Right kidney (tissue), 1 donor: ENCODE data around the gene PRR12.
"Not testable (repeated sequence)": the region's sequence is repeated elsewhere in the genome, so short reads cannot be mapped to it uniquely, and the experiment has no call there.

Source experiments
- DNase-seq: peaks from one replicate; pipeline ENCODE4 v3.0.0-alpha.2; 2016

PRR12 gene

DNA sequence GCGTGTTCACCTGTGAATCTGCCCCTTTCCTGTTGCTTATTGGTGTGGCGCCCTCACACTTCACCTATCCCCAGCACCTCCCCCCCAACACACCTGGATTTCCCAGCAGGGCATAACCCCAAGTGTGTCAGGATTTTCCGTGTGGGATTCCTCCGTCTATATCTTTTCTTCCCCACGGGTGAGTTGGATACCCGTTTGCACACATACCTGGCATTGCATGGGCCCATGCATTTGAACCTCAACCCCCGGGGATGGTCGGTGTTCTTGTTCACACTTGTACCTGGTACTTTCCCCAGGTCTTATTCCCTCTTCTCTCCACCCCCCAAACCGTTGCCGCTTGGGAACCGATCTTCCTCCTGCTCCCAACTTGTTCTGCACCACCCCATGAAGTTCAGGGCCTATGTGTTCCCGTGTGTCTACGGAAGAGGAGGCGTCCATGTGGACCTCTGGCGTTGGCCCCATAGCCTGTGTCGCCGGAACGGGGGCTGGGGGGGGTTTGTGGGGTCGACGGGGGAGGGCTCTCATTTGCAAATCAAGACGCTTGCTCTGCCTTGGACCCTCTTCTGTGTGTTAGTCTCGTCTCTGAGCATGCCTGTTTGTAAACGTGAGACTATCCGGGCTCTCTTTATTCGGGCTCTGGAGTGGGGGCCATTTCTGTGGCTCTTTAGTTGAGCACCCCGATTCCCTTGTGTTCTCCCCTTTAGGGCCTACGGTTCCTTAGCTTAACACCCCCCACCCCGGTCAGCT, 1.7 kb downstream of the PRR12 start:
- no peak for DNase-seq

DNA sequence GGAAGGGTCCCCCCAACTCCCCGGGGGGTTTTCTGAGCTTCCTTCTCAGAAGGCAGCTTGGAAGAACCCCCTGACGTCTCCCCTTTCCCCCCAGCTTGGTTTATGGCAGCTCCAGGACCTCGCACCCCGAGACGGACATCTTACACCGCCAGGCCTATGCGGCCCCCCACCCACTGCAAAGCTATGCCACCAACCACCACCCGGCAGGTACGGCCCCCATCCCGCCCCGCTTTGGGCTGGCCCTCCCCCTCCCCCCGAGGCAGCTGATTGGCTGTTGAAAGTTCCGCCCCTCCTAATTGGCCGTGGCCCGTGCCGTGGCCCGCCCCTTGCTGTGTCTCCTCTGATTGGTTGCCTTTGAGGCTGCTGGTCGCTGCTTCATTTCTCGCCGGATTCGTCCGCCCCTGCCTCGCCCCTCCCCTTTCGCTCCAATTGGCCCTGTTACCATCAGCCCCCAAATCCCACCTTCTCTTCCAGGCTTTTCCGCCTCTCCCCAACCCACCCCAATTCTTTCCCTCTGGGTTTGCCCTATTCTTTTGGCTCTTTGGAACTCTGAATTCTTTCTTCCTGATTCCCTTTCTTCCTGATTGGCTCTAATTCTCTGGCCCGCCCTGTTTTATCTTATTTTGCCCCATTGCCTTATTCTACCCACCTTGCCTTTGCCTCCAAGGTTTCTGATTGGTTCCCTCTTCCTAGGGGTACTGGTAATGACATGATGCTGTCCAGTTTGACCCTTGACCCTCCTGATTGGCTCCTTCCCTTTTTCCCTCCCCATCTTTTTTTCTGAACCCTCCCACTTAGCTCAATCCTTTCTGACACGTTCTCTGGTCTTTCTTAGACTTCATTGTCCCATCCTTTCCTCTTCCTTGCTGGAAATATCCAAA, 2.5 kb downstream of the PRR12 start:
- peak; percentile 66 for DNase-seq

DNA sequence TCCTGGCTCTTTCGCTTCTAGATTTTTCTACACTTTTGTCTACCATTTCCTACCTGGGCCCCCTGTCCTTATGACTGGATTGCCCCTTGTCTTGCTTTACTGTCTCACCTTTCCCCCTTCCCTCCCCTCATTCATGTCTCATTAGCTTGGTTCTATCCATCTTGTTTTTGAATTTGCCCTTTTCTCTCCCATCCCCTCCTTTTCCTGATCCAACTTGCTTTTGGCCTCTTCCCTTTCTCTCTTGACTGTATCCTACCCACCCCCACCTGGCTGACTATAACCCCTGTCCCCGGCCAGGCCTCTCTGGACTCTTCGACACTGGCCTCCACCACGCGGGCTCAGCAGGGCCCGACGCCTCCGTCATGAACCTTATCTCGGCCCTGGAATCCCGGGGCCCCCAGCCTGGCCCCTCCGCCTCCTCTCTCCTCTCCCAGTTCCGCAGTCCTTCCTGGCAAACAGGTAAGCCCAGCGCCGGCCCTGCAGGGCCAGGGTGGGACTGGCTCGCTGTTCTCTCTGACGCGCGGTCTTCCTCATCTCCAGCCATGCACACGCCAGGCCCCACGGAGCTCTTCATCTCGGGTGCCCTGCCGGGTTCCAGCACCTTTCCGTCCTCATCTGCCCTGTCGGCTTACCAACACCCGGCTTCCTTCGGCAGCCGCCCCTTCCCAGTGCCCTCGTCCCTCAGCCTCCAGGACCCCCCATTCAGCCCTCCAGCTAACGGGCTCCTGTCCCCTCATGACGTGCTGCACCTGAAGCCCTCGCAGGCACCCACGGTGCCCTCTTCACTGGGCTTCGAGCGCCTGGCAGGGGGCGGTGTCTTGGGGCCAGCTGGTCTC, 3.4 kb downstream of the PRR12 start:
- no peak for DNase-seq

DNA sequence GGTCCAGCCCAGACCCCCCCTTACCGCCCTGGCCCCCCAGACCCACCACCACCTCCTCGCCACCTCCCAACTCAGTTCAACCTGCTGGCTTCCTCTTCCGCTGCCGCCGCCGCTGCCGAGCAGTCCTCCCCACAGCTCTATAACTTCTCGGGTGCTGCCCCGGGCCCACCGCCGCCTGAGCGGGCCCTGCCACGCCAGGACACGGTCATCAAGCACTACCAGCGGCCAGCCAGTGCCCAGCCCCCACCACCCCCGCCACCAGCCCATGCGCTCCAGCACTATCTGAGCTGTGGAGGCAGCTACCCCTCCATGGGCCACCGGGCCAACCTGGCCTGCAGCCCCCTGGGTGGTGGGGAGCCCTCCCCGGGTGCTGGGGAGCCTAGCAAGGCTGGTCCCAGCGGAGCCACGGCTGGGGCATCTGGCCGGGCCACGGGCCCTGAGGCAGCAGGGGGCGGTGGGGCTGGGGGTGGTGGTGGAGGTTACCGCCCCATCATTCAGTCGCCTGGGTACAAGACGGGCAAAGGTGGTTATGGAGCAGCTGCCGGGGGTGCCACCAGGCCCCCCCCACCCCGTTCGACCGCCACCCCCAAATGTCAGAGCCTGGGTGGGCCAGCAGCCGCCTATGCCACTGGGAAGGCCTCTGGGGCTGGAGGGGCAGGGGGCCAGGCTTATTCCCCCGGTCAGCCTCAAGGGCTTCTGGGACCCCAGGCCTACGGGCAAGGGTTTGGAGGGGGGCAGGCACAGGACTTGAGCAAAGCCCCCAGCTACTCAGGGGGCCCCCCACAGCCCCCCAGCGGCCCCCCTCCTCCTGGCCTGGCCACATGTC, 4.2 kb downstream of the PRR12 start:
- no peak for DNase-seq

DNA sequence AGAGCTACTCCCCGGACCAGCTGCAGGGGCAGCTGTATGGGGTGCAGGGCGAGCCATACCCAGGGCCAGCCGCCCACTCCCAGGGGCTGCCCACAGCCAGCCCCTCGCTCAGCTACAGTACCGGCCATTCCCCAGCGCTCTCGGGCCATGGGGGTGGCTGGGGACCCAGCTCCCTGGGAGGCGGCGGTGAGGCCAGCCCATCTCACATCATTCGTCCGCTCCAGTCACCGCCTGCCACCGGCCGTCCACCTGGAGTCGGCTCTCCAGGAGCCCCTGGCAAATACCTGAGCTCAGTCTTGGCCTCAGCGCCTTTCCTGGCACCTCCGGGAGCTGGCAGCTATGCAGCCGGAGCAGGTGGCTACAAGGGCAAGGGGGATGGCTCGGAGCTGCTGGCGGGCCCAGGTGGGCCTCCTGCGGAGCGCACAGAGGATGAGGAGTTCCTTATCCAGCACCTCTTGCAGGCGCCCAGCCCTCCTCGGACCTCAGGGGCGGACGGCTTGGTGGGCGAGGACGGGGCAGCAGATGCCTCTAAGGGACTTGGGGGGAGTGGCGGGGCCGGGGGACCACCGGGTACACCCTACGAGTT, 4.9 kb downstream of the PRR12 start:
- DNase-seq: no peak

DNA sequence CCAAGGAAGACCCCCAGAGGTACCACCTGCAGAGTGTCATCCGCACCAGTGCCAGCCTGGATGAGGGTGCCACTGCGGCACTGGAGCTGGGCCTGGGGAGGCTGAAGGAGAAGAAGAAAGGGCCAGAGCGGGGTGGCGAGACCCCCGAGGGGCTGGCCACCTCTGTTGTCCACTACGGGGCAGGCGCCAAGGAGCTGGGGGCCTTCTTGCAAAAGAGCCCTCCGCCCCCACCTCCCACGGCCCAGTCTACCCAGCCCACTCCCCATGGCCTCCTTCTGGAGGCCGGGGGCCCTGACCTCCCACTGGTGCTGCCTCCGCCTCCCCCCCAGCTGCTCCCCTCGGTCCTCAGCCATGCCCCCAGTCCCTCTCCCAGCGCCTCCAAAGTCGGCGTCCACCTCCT, 5.4 kb downstream of the PRR12 start:
- DNase-seq: no peak

DNA sequence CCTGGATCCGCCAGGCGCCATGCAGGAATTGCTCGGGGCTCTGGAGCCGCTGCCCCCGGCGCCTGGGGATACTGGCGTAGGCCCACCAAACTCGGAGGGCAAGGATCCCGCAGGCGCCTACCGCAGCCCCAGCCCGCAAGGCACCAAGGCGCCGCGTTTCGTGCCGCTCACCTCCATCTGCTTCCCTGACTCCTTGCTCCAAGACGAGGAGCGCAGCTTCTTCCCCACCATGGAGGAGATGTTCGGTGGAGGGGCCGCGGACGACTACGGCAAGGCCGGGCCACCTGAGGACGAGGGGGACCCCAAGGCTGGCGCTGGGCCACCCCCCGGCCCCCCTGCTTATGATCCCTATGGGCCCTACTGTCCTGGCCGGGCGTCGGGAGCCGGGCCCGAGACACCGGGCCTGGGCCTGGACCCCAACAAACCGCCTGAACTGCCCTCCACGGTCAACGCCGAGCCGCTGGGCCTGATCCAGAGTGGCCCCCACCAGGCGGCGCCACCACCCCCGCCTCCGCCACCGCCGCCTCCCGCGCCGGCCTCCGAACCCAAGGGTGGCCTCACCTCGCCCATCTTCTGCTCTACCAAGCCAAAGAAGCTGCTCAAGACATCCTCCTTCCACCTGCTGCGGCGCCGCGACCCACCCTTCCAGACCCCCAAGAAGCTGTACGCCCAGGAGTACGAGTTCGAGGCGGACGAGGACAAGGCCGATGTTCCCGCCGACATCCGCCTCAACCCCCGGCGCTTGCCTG, 6.1 kb downstream of the PRR12 start:
- no peak for DNase-seq

DNA sequence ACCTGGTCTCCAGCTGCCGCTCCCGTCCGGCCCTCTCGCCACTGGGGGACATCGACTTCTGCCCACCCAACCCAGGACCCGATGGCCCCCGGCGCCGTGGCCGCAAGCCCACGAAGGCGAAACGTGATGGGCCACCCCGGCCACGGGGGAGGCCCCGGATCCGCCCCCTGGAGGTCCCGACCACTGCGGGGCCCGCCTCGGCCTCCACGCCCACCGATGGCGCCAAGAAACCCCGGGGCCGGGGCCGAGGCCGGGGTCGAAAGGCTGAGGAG, 6.7 kb downstream of the PRR12 start:
- no peak for DNase-seq

DNA sequence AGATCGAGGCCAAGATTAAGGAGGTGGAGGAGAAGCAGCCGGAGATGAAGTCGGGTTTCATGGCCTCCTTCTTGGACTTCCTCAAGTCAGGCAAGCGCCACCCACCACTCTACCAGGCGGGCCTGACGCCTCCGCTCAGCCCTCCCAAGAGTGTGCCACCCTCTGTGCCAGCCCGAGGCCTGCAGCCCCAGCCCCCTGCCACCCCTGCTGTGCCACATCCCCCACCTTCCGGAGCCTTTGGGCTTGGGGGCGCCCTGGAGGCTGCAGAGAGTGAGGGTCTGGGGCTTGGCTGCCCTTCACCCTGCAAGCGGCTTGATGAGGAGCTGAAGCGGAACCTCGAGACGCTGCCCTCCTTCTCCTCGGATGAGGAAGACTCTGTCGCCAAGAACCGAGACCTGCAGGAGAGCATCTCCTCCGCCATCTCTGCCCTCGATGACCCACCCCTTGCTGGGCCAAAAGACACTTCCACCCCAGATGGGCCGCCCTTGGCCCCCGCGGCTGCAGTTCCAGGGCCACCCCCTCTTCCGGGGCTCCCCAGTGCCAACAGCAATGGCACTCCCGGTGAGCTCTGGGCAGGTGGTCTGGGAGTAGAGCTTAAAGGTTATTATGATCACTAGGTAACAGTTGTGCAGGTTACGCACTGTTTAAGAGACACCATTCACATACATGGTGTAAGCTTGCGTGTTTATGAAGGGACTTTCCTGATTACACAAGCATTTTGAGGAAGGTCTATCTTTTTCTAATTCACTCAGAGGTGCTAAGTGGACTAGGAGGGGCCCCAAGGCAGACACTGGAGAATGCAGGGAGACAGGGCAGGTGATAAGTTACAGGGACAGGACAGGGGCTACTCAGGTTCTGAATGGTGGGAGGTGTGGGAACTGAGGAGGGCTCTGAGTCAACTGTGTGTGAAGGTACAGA, 8.7 kb downstream of the PRR12 start:
- DNase-seq: no peak

DNA sequence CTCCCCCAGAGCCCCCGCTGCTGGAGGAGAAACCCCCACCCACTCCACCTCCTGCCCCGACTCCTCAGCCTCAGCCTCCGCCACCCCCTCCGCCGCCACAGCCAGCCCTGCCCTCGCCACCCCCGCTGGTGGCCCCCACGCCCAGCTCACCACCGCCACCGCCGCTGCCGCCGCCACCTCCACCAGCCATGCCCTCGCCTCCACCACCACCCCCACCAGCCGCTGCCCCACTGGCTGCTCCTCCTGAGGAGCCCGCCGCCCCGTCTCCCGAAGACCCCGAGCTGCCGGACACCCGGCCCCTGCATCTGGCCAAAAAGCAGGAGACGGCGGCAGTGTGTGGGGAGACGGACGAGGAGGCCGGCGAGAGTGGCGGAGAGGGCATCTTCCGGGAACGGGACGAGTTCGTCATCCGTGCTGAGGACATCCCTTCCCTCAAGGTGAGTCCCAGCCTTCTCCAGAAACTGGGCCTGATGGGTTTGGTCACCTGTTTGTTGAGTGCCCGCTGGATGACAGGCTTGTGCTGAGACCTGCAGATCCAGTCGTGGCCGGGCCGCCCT, 10.6 kb downstream of the PRR12 start:
- DNase-seq: no peak

DNA sequence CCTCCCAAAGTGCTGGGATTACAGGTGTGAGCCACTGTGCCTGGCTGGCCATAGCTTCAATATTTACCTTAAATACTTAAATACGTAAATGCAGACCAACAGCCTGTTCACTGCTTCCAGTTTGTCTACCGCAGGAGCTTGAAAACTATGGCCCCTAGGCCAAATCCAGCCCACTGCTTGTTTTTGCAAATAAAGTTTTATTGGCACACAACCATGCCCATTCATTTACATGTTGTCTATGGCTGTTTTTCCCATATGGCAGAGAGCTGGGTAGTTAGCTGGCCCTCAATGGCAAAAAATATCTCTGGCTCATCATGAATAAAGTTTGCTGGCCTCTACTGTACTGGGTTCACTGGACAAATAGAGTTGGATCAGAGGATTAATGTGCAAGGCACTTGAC, 11.8 kb downstream of the PRR12 start:
- DNase-seq: no peak

DNA sequence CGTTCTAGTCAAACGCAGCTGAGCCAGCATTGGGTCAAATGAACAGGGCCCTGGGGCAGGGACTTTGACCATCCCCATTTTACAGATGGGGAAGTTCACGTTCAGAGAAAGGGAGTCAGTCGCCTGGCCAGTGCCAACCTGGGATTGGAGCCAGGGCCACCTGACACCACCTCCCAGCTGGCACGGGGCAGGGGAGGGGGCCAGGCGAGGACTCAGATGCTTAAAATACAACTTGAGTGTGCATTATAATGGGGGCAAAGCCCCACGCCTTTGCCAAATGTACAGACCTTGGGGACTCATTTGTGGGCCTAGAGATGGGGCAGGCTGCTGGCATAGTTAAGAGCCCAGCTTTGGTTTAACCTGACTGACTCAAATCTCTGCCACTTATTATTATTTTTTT, 14.6 kb downstream of the PRR12 start:
- DNase-seq: no peak

DNA sequence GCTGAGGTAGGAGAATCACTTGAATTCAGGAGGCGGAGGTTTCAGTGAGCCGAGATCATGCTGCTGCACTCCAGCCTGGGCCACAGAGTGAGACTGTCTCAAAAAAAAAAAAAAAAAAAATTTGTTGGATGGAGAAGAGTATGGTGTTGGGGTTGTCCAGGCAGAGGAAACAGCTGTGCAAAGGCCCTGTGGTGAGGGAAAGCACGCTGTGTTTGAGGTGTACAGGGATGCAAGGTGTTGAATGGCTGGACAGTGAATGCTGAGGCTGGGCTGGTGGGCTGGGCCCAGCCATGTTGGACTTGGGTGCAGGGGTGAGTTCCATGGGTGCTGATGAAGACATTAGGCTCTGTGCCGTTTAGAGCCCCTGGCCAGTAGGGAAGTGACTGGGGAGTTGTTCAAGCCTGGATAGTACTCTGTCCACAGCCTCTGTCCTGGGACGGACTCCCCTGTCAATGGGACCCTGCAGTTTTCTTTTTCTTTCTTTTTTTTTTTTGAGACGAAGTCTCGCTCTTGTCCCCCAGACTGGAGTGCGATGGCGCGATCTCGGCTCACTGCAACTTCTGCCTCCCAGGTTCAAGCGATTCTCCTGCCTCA, 18.6 kb downstream of the PRR12 start:
- no peak for DNase-seq

DNA sequence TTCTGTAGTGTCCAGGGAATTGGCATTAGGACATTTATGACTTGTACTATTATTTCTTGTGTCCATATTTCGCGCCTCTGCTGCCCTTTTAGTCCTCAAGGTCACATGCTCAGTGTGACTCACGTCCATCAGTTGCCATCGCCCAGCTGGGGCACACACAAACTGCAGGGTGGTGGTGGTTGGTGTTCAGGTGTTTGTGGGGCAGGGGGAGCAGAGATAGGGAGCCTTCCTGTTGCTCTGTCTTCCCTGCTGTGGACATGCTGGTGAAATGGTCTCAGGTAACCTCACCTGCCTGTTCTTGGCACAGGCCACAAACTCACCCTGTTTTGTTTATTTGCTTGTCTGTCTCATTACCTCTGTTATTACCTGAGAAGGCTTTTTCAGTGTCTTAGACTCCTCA, 22.4 kb downstream of the PRR12 start:
- DNase-seq: no peak

DNA sequence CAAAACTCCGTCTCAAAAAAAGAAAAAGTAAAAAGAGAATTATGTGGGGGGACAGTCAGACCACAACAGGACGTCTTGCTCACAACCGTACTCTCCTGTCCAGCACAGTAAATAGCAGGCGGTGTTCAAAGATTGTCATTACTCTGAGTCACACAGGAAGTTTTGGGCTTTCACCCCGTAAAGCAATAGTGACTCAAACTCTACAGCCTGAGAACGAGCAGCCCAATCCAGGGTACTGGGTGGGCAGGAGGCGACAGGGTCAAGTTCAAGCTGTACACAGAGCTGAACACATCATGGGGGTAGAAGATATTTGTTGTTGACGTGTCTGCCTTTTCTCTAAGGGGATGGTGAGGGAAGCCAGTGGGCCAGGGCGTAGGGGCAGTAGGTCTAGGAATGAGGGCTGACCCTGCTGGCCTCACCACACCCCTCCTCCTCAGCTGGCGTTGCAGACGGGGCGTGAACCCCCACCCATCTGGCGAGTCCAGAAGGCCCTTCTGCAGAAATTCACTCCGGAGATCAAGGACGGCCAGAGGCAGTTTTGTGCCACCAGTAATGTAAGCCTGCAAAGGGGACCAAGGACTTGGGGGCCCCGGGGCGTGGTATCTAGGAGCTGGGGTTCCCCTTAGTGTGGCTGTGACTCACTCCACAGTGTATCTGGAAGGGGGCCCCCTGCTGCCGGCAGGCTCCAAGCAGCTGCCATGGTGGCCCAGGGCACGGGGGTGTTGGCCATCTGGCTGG, 23.3 kb downstream of the PRR12 start:
- no peak for DNase-seq

DNA sequence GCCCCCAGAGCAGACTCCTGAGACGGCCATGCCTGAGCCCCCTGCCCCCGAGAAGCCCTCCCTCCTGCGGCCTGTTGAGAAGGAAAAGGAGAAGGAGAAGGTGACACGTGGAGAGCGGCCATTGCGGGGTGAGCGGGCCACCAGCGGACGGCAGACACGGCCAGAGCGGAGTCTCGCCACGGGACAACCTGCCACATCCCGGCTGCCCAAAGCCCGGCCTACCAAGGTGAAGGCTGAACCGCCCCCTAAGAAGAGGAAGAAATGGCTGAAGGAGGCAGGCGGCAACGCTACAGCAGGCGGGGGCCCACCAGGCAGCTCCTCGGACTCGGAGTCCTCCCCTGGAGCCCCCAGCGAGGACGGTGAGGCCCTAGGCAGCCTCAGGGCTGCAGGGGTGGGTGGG, 24.9 kb downstream of the PRR12 start:
- DNase-seq: no peak

DNA sequence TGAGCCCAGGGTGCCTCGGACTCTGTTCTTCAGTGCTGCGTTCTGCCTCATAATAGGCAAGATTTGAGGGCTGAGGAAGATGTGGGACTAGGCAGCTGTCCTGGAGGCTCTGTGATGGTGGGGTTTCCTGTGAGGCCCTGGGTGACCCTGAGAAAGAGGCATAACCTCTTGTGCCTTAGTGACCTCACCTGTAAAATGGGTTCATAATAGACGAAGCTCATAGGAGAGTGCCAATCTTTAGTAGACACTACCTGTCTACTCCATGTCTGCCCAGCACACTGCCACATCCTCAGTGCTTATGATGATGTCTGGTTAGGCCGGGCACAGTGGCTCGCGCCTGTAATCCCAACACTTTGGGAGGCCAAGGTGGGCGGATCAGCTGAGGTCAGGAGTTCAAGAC, 25.6 kb downstream of the PRR12 start:
- no peak for DNase-seq

DNA sequence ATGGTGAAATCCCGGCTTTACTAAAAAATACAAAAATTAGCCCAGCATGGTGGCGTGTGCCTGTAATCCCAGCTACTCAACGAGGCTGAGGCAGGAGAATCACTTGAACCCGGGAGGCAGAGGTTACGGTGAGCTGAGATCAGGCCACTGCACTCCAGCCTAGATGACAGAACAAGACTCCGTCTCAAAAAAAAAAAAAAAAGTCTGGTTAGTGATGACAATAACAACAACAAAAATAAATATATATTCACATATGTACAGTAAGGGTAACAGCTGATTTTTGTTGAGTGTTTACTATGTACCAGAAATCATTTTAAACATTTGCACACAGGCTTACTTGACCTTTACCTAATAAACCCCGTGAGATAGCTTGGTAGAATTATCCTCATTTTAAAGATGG, 26.0 kb downstream of the PRR12 start:
- no peak for DNase-seq

DNA sequence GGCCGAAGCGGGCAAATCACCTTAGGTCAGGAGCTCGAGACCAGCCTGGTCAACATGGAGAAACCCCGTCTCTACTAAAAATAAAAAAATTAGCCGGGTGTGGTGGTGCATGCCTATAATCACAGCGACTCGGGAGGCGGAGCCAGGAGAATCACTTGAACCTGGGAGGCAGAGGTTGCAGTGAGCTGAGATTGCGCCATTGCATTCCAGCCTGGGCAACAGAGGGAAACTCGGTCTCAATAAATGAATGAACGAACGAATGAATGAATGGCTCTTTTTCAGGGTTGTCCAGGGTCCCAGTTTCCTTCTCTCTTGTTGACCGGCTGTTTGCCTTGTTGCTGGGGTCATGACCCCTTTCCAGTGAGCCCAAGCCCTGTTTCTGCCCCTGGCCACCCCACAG, 26.9 kb downstream of the PRR12 start:
- not testable (repeated sequence) for DNase-seq
